HCT116 (cell line): Measurements from ENCODE around the gene CBFA2T3. TPM values are rescaled to one million over a fixed set of nuclear protein-coding genes. Genes with fewer than 3 reads are reported as not detected.

ENCODE experiments used
- ATAC-seq: fragments of 200-7000 bp; cut with Tn5 transposase; 2 replicates; pipeline ENCODE4 v1.9.1; 2020; ENCODE audit warnings: mild to moderate bottlenecking, moderate library complexity
- BruUV-seq: library from RNA; stranded (reverse); fragments of 400-500 nt; replicated peaks from 2 replicates; lab custom pipeline; 2021; lab: Mats Ljungman, UMichigan
- CTCF ChIA-PET: fragments of 300-600 bp; sonication (Branson Sonifier 250); formaldehyde crosslinking; loops from one replicate; lab custom pipeline; 2021; ENCODE audit warnings: antibody characterized with exemption; lab: Charles Lee
- POLR2A ChIA-PET: fragments of 300-600, 350-600 bp; sonication (Branson Sonifier 250); formaldehyde crosslinking; loops from one replicate; lab custom pipeline; 2021; ENCODE audit warnings: antibody characterized with exemption; lab: Charles Lee
- RAD21 ChIA-PET, 2 experiments: fragments of 300-600 bp; sonication (Branson Sonifier 250); formaldehyde crosslinking; loops; one replicate each; lab custom pipeline; 2023; ENCODE audit warnings: low total read pairs in 2 of 2; ENCODE audit not compliant: uncharacterized antibody in 2 of 2, unreplicated experiment in 2 of 2, low non-redundant PET in 1 of 2; lab: Charles Lee
- DNase-seq: peaks from one replicate; pipeline ENCODE4 v3.0.0-alpha.2; 2010; ENCODE audit warnings: low read depth, low spot score
- H2AFZ ChIP-seq: fragments of 200-600 bp; shearing (Covaris generic), sonication (generic); 2 replicates; pipeline ENCODE4 v1.6.1; 2017; ENCODE audit warnings: low read depth, mixed run types, mixed read lengths, antibody characterized with exemption, low read length; ENCODE audit not compliant: poor library complexity, severe bottlenecking
- H3K27ac ChIP-seq: 2 replicates; pipeline ENCODE4 v1.5.1; 2012; ENCODE audit warnings: low read depth, low read length
- H3K27me3 ChIP-seq: fragments of 200-600 bp; sonication (generic); 2 replicates; pipeline ENCODE4 v1.6.1; 2016; ENCODE audit warnings: mixed run types, low read length, mixed read lengths; ENCODE audit not compliant: insufficient read depth
- H3K36me3 ChIP-seq, 2 experiments: fragments of 200-500 bp in 1 of 2; fragments of 200-600 bp in 1 of 2; sonication (Bioruptor generic) in 1 of 2; sonication (generic) in 1 of 2; 2 replicates each; pipeline versions ENCODE4 v1.5.1 to v1.6.1; 2014 to 2016; ENCODE audit warnings: low read length in 2 of 2, inconsistent platforms in 1 of 2, mixed read lengths in 1 of 2, mixed run types in 1 of 2; ENCODE audit not compliant: insufficient read depth in 2 of 2, control insufficient read depth in 1 of 2
- H3K4me1 ChIP-seq, 2 experiments: fragments of 200-600 bp in 1 of 2; sonication (generic) in 1 of 2; 2 replicates each; pipeline versions ENCODE4 v1.5.1 to v1.6.1; 2012 to 2017; ENCODE audit warnings: low read length in 2 of 2, inconsistent platforms in 1 of 2, mild to moderate bottlenecking in 1 of 2, mixed read lengths in 1 of 2, mixed run types in 1 of 2, moderate library complexity in 1 of 2; ENCODE audit not compliant: insufficient read depth in 2 of 2, control insufficient read depth in 1 of 2
- H3K4me2 ChIP-seq: fragments of 200-600 bp; sonication (generic); 2 replicates; pipeline ENCODE4 v1.6.1; 2017; ENCODE audit warnings: mixed run types, low read length, mixed read lengths
- H3K4me3 ChIP-seq, 2 experiments: fragments of 200-600 bp in 1 of 2; sonication (generic) in 1 of 2; replicated peaks in 1 of 2; 2 replicates each; pipeline ENCODE4 v1.5.1; 2011 to 2016; ENCODE audit warnings: low read length in 2 of 2, control low read depth in 1 of 2, low read depth in 1 of 2, mild to moderate bottlenecking in 1 of 2, mixed read lengths in 1 of 2, mixed run types in 1 of 2
- H3K79me2 ChIP-seq: fragments of 200-600 bp; sonication (generic); 2 replicates; pipeline ENCODE4 v1.6.1; 2017; ENCODE audit warnings: mild to moderate bottlenecking, mixed run types, low read length, moderate library complexity, mixed read lengths; ENCODE audit not compliant: insufficient read depth
- H3K9ac ChIP-seq: fragments of 200-600 bp; sonication (generic); 2 replicates; pipeline ENCODE4 v1.6.1; 2016; ENCODE audit warnings: low read length, mixed read lengths
- H3K9me2 ChIP-seq: fragments of 200-600 bp; sonication (generic), shearing (Covaris generic); 2 replicates; pipeline ENCODE4 v1.6.1; 2017; ENCODE audit warnings: mixed run types, mild to moderate bottlenecking, moderate library complexity; ENCODE audit not compliant: insufficient read depth
- H3K9me3 ChIP-seq, 2 experiments: fragments of 200-500 bp in 1 of 2; fragments of 200-600 bp in 1 of 2; sonication (Bioruptor generic) in 1 of 2; sonication (generic) in 1 of 2; 2 replicates each; pipeline ENCODE4 v1.6.1; 2014 to 2017; ENCODE audit warnings: low read length in 2 of 2, mixed read lengths in 2 of 2, inconsistent platforms in 1 of 2, low read depth in 1 of 2, mild to moderate bottlenecking in 1 of 2, mixed run types in 1 of 2, moderate library complexity in 1 of 2; ENCODE audit not compliant: control insufficient read depth in 1 of 2, insufficient read depth in 1 of 2
- H4K20me1 ChIP-seq: fragments of 200-600 bp; sonication (generic), shearing (Covaris generic); 2 replicates; pipeline ENCODE4 v1.6.1; 2017; ENCODE audit warnings: mixed run types, mild to moderate bottlenecking, moderate library complexity; ENCODE audit not compliant: insufficient read depth
- CTCF ChIP-seq, 3 experiments: fragments of 200-600 bp in 1 of 3; sonication (generic) in 1 of 3; IDR thresholded peaks in 2 of 3; conservative IDR thresholded peaks in 1 of 3; 2 replicates each; pipeline ENCODE4 v1.5.1; 2012 to 2017; ENCODE audit warnings: low read depth in 2 of 3, low read length in 2 of 3, antibody characterized with exemption in 1 of 3, borderline replicate concordance in 1 of 3, control low read depth in 1 of 3, mild to moderate bottlenecking in 1 of 3, mixed read lengths in 1 of 3, mixed run types in 1 of 3, moderate library complexity in 1 of 3; ENCODE audit not compliant: insufficient read depth in 1 of 3
- ELF1 ChIP-seq: IDR thresholded peaks from 2 replicates; pipeline ENCODE4 v1.6.1; 2012; ENCODE audit warnings: low read depth, borderline replicate concordance
- MAX ChIP-seq: IDR thresholded peaks from 2 replicates; pipeline ENCODE4 v1.6.1; 2012
- REST ChIP-seq: IDR thresholded peaks from 2 replicates; pipeline ENCODE4 v1.6.1; 2012; ENCODE audit warnings: low read depth
- SIN3A ChIP-seq: IDR thresholded peaks from 2 replicates; pipeline ENCODE4 v1.6.1; 2012; ENCODE audit warnings: low read depth
- SRF ChIP-seq: IDR thresholded peaks from 2 replicates; pipeline ENCODE4 v1.6.1; 2012; ENCODE audit warnings: low read depth
- ZBTB33 ChIP-seq: IDR thresholded peaks from 2 replicates; pipeline ENCODE4 v1.6.1; 2011; ENCODE audit warnings: mild to moderate bottlenecking, low read length, moderate library complexity; ENCODE audit not compliant: insufficient replicate concordance; ENCODE audit errors: extremely low read depth
- ZFX ChIP-seq: fragments of 450-650 bp; IDR thresholded peaks from 2 replicates; pipeline ENCODE4 v1.6.1; 2017
- intact Hi-C: fragments of 100-400 bp; cut with micrococcal nuclease; formaldehyde crosslinking; loops from 2 replicates; pipeline ENCODE4 v1.10.0; 2022
- total RNA-seq: library from RNA; stranded (reverse); gene quantifications from one replicate; pipeline ENCODE4 v1.2.1, GENCODE V29; 2021; ENCODE audit not compliant: unreplicated experiment

The CBFA2T3 gene
- total RNA-seq, 1 experiment from 2014 or later, result 19.1 TPM

GRCh38 chr16:88865310-88865709 is 111.7 kb downstream of the CBFA2T3 start:
- BruUV-seq, result no TSS peak

More at GRCh38 chr16:88865310-88865709, 111.7 kb downstream of the CBFA2T3 start:
- Histone ChIP-seq H3K9me3 (no peaks in the 10 kb centered on the region), H4K20me1 (no peaks in the 10 kb centered on the region), H3K36me3 (peaks cover 8 to 10% of the 10 kb centered on the region in 2 experiments; a peak in 3 of 4 replicates), H3K4me1 (no peaks in the 10 kb centered on the region), H3K27ac (no peak overlapping the region), H3K9me2 (no peaks in the 10 kb centered on the region), H3K27me3 (no peaks in the 10 kb centered on the region), H3K9ac (no peak overlapping the region), H2AFZ (no peak overlapping the region), H3K79me2 (no peaks in the 10 kb centered on the region), H3K4me2 (no peak overlapping the region), H3K4me3 (no peak overlapping the region)
- TF ChIP-seq SRF (no peak), CTCF (IDR thresholded peaks at IDR 0.05 in 2 of 3, conservative IDR thresholded peaks at IDR 0.05 in 1 of 3; ENCODE audit: borderline replicate concordance in 1 of 3, insufficient read depth in 1 of 3, low read depth in 2 of 3, low read length in 2 of 3) (no peak), ELF1 (no peak), ZFX (no peak), ZBTB33 (no peak), SIN3A (no peak), REST (no peak), MAX (no peak)
- RAD21 ChIA-PET, result no interaction called here
- POLR2A ChIA-PET, result no interaction called here
- intact Hi-C loops, result no loop called here
- CTCF ChIA-PET, result interaction anchor here (1.0 kb wide), 1 partner anchor 9 kb away, joined by 3 read pairs; the partner anchor contains the start of genes GALNS and TRAPPC2L
- DNase-seq (no peak), ATAC-seq (no peak)
